Daoy (cell line): ENCODE measurements around the gene CASP3. TPM values are rescaled to one million over a fixed set of nuclear protein-coding genes. Genes with fewer than 3 reads are reported as not detected.
"Not testable (repeated sequence)": the region's sequence is repeated elsewhere in the genome, so short reads cannot be mapped to it uniquely, and the experiment has no call there.

ENCODE experiments used
- DNase-seq: peaks from one replicate; pipeline ENCODE4 v3.0.0-alpha.2; 2015; ENCODE audit warnings: low read depth
- total RNA-seq: library from RNA; depleted of rRNA; stranded (reverse); fragments of >200 nt; shearing (Covaris generic); gene quantifications from 2 replicates; pipeline ENCODE4 v1.2.3, GENCODE V29; 2014; rRNA removed

CASP3 gene
- total RNA-seq, 1 experiment from 2014 or later = 61.4 TPM

- no peak for DNase-seq
These were observed 52.5 kb downstream of the CASP3 start for GRCh38 chr4:184596617-184597185.

GRCh38 chr4:184596044-184596616, 53.1 kb downstream of the CASP3 start:
- no peak for DNase-seq

GRCh38 chr4:184595430-184595829, 53.8 kb downstream of the CASP3 start:
- no peak for DNase-seq

- no peak for DNase-seq
These were observed 55.8 kb downstream of the CASP3 start for GRCh38 chr4:184593461-184593860.

GRCh38 chr4:184591747-184592270, 57.4 kb downstream of the CASP3 start:
- not testable (repeated sequence) for DNase-seq

GRCh38 chr4:184591070-184591677, 58.1 kb downstream of the CASP3 start:
- DNase-seq = no peak

- DNase-seq = no peak
These were observed 59.1 kb downstream of the CASP3 start for GRCh38 chr4:184590196-184590595.

- peak; percentile 6 for DNase-seq
These were observed 60.4 kb downstream of the CASP3 start for GRCh38 chr4:184588893-184589292.

GRCh38 chr4:184587701-184588100, 61.5 kb downstream of the CASP3 start:
- DNase-seq = no peak

GRCh38 chr4:184587221-184587620, 62.0 kb downstream of the CASP3 start:
- DNase-seq = no peak

- no peak for DNase-seq
These were observed 65.3 kb downstream of the CASP3 start for GRCh38 chr4:184583738-184584502.

Other genes with a start within 250 kb of the CASP3 start
- gene IRF2, start 174.9 kb downstream of the CASP3 start, total RNA-seq = 10.7 and 33.4 TPM in 2 replicates
- gene PRIMPOL, start 291 bp upstream of the CASP3 start, total RNA-seq = 10.4 and 12.9 TPM in 2 replicates
- gene CENPU, start 84.6 kb upstream of the CASP3 start, total RNA-seq = 57.6 and 58.9 TPM in 2 replicates
- 12.5 and 12.9 TPM in 2 replicates for gene ACSL1, start 176.5 kb upstream of the CASP3 start, total RNA-seq